ENCODE measurements around the gene CDC27. TPM values are rescaled to one million over a fixed set of nuclear protein-coding genes. Genes with fewer than 3 reads are reported as not detected.
"Not testable (repeated sequence)": the region's sequence is repeated elsewhere in the genome, so short reads cannot be mapped to it uniquely, and the experiment has no call there.

The CDC27 gene
- total RNA-seq, 1 experiment from 2014 or later: 95.9 TPM

DNA sequence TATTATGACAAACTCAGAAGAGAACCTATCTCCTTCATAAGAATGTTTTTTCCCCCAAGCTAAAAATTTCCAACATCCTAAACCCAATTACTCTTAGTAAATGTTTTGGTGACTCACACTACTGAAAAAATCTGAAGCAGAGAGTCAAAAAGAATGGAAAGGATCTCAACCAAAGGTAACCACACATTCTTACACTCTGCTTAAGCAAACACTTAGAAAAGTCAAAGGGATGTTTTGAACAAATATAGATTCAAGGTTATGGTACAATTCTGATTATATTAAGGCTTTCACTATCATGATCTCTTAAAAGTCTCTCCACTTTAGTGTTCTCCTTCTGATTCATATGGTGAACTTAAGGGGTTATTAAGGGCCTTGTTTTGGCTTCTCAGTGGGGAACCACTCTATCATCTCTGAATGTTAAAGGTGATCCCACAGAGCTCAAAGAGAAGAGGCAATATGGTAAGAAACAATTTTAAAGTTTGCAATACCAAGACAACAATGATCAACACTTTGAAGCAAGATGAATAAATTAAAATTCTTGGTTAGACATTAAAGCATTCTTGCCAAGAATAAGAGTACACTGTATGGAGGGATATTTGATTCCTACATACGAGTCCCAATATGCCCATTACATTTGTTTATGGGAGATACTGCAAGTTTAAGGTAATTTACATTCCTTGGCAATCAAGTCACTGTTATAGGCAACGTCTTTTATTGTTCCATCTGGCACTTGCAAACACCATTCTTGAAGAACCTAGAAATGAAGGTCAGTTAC is 69.2 kb downstream of the CDC27 start:
- TF ChIP-seq, protein P1, sequence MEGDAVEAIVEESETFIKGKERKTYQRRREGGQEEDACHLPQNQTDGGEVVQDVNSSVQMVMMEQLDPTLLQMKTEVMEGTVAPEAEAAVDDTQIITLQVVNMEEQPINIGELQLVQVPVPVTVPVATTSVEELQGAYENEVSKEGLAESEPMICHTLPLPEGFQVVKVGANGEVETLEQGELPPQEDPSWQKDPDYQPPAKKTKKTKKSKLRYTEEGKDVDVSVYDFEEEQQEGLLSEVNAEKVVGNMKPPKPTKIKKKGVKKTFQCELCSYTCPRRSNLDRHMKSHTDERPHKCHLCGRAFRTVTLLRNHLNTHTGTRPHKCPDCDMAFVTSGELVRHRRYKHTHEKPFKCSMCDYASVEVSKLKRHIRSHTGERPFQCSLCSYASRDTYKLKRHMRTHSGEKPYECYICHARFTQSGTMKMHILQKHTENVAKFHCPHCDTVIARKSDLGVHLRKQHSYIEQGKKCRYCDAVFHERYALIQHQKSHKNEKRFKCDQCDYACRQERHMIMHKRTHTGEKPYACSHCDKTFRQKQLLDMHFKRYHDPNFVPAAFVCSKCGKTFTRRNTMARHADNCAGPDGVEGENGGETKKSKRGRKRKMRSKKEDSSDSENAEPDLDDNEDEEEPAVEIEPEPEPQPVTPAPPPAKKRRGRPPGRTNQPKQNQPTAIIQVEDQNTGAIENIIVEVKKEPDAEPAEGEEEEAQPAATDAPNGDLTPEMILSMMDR (conservative IDR thresholded peaks at IDR 0.05; ENCODE audit: low read depth, low read length): no peak

DNA sequence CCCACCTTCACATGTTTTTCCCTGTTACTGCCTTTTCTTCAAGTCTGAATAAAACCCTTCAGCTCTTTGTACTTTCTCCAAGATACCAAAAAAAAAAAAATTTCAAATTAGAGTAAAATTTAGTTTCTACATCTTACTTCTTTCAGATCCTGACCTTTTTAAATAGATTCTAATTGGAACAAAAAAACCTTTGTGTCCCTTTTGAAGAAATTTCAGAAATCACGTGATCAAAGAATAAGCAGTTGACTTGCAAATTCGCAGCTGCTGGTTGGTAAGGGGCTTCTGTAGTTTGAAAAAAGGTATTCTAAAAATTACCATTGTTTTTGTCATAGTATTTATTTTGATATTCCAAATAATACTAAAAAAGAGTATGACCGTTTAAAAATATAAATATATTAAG is 71.7 kb downstream of the CDC27 start:
- peaks cover 20% of the 10 kb centered on the region for H3K36me3 ChIP-seq (ENCODE audit: insufficient read depth, low read length, poor library complexity, severe bottlenecking)
- H3K4me1 ChIP-seq (ENCODE audit: insufficient read depth, low read length, poor library complexity, severe bottlenecking): no peaks in the 10 kb centered on the region
- ChIA-PET POLR2A (ENCODE audit: low non-redundant PET) (no interaction called here), CTCF (no interaction called here)
- H3K27me3 ChIP-seq (replicated peaks; ENCODE audit: insufficient read depth, low read depth, low read length, poor library complexity): no peaks in the 10 kb centered on the region
- DNase-seq (ENCODE audit: low spot score): no peak
- BruUV-seq (replicated peaks): no TSS peak
- no peak overlapping the region for H3K27ac ChIP-seq (ENCODE audit: low read depth, low read length, poor library complexity, severe bottlenecking)
- H3K9me3 ChIP-seq (ENCODE audit: low read depth, low read length, poor library complexity, severe bottlenecking): no peaks in the 10 kb centered on the region
- H3K4me3 ChIP-seq (ENCODE audit: low read depth, low read length, poor library complexity, severe bottlenecking): no peak overlapping the region
- intact Hi-C loops (cut with micrococcal nuclease; ENCODE audit: unreplicated experiment): no loop called here
- TF ChIP-seq EZH2 (IDR thresholded peaks at IDR 0.05; ENCODE audit: borderline replicate concordance, low read depth, low read length, poor library complexity, severe bottlenecking): no peak

More for the DNA sequence above, 69.2 kb downstream of the CDC27 start:
- ChIA-PET CTCF (no interaction called here), POLR2A (ENCODE audit: low non-redundant PET) (no interaction called here)
- Histone ChIP-seq H3K36me3 (ENCODE audit: insufficient read depth, low read length, poor library complexity, severe bottlenecking) (peaks cover 20% of the 10 kb centered on the region), H3K27ac (ENCODE audit: low read depth, low read length, poor library complexity, severe bottlenecking) (no peak overlapping the region), H3K4me3 (ENCODE audit: low read depth, low read length, poor library complexity, severe bottlenecking) (no peak overlapping the region), H3K27me3 (replicated peaks; ENCODE audit: insufficient read depth, low read depth, low read length, poor library complexity) (no peaks in the 10 kb centered on the region), H3K4me1 (ENCODE audit: insufficient read depth, low read length, poor library complexity, severe bottlenecking) (no peaks in the 10 kb centered on the region), H3K9me3 (ENCODE audit: low read depth, low read length, poor library complexity, severe bottlenecking) (no peaks in the 10 kb centered on the region)
- DNase-seq (ENCODE audit: low spot score): no peak
- BruUV-seq (replicated peaks): no TSS peak
- intact Hi-C loops (cut with micrococcal nuclease; ENCODE audit: unreplicated experiment): no loop called here

DNA sequence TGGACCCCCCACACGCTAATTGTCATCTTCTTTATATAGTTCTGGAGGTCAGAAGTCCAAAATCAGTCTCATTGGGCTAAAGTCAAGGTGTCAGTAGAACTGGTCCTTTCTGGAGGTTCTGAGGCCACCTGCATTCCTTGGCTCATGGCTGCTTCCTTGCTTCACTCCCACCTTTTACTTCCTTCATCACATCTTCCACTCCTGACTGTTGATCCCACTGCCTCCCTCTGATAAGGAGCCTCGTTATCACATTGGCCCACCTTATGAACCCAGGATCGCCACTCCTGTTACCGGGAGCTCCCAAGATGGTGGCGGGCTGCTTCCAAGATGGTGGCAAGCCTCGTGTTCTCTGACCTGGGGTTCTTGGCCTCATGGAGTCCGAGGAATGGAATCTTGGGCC is 83.0 kb downstream of the CDC27 start:
- Histone ChIP-seq H3K4me3 (ENCODE audit: low read depth, low read length, poor library complexity, severe bottlenecking) (no peak overlapping the region), H3K27ac (ENCODE audit: low read depth, low read length, poor library complexity, severe bottlenecking) (no peak overlapping the region), H3K27me3 (replicated peaks; ENCODE audit: insufficient read depth, low read depth, low read length, poor library complexity) (no peaks in the 10 kb centered on the region), H3K36me3 (ENCODE audit: insufficient read depth, low read length, poor library complexity, severe bottlenecking) (no peaks in the 10 kb centered on the region), H3K4me1 (ENCODE audit: insufficient read depth, low read length, poor library complexity, severe bottlenecking) (no peaks in the 10 kb centered on the region), H3K9me3 (ENCODE audit: low read depth, low read length, poor library complexity, severe bottlenecking) (no peaks in the 10 kb centered on the region)
- ChIA-PET POLR2A (ENCODE audit: low non-redundant PET) (no interaction called here), CTCF (no interaction called here)
- TF ChIP-seq EZH2 (IDR thresholded peaks at IDR 0.05; ENCODE audit: borderline replicate concordance, low read depth, low read length, poor library complexity, severe bottlenecking): no peak
- TF ChIP-seq, protein P1 (conservative IDR thresholded peaks at IDR 0.05; ENCODE audit: low read depth, low read length): no peak
- intact Hi-C loops (cut with micrococcal nuclease; ENCODE audit: unreplicated experiment): no loop called here
- no peak for DNase-seq (ENCODE audit: low spot score)
- no TSS peak for BruUV-seq (replicated peaks)

DNA sequence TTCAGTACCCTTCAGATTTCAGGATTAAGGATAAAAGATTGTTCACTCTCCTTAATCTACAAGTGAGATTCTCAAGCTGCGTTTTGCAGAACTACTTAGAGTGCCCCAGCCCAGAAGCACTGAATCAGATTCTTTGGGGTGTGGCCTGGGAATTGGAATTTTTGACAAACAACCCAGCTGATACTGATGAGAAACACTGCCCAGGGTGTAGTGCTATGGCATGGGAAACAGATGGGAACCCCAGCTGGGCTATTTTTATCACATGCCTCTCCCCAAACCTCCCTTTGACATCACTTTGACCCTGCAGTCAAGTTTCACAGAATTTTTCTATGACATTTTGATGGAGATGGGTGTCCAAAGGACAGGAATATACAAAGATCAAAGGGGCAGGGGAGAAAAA is 83.8 kb downstream of the CDC27 start:
- H3K27me3 ChIP-seq (replicated peaks; ENCODE audit: insufficient read depth, low read depth, low read length, poor library complexity); H3K4me3 ChIP-seq (ENCODE audit: low read depth, low read length, poor library complexity, severe bottlenecking); POLR2A ChIA-PET (ENCODE audit: low non-redundant PET); CTCF ChIA-PET; H3K36me3 ChIP-seq (ENCODE audit: insufficient read depth, low read length, poor library complexity, severe bottlenecking); DNase-seq (ENCODE audit: low spot score); H3K9me3 ChIP-seq (ENCODE audit: low read depth, low read length, poor library complexity, severe bottlenecking); BruUV-seq (replicated peaks); H3K4me1 ChIP-seq (ENCODE audit: insufficient read depth, low read length, poor library complexity, severe bottlenecking); H3K27ac ChIP-seq (ENCODE audit: low read depth, low read length, poor library complexity, severe bottlenecking); intact Hi-C loops (cut with micrococcal nuclease; ENCODE audit: unreplicated experiment): not testable (repeated sequence)
